Measurements from ENCODE around the gene SNRPA1.

The SNRPA1 gene

GRCh38 chr15:101256757-101257156, 38.3 kb downstream of the SNRPA1 start:
- DNase-seq = no peak

- DNase-seq = peak; percentile 79
Measured at GRCh38 chr15:101255615-101256241, 39.3 kb downstream of the SNRPA1 start.

- DNase-seq = no peak
Measured at GRCh38 chr15:101255051-101255395, 40.0 kb downstream of the SNRPA1 start.

GRCh38 chr15:101254157-101255050, 40.6 kb downstream of the SNRPA1 start:
- DNase-seq = no peak

GRCh38 chr15:101252836-101253235, 42.2 kb downstream of the SNRPA1 start:
- DNase-seq = no peak

GRCh38 chr15:101251830-101252820, 42.9 kb downstream of the SNRPA1 start, which contains the start of gene CHSY1:
Gene CHSY1, minus strand, starts transcription at chr15:101252048. Its CDS starts 592 bp downstream, at chr15:101251456.
- DNase-seq = peak; percentile 91

GRCh38 chr15:101250873-101251829, 43.9 kb downstream of the SNRPA1 start:
- peak; percentile 72 for DNase-seq

- no peak for DNase-seq
Measured at GRCh38 chr15:101250341-101250831, 44.7 kb downstream of the SNRPA1 start.

GRCh38 chr15:101248274-101248673, 46.8 kb downstream of the SNRPA1 start:
- DNase-seq = no peak

- DNase-seq = no peak
Measured at GRCh38 chr15:101246824-101247745, 48.0 kb downstream of the SNRPA1 start.

GRCh38 chr15:101246391-101246790, 48.7 kb downstream of the SNRPA1 start:
- no peak for DNase-seq

- DNase-seq = no peak
Measured at GRCh38 chr15:101244889-101245668, 50.0 kb downstream of the SNRPA1 start.

GRCh38 chr15:101244036-101244781, 50.8 kb downstream of the SNRPA1 start:
- no peak for DNase-seq

- DNase-seq = no peak
Measured at GRCh38 chr15:101243420-101243819, 51.6 kb downstream of the SNRPA1 start.

- no peak for DNase-seq
Measured at GRCh38 chr15:101242999-101243336, 52.1 kb downstream of the SNRPA1 start.

GRCh38 chr15:101242160-101242998, 52.7 kb downstream of the SNRPA1 start:
- DNase-seq = peak; percentile 15

GRCh38 chr15:101240358-101240757, 54.7 kb downstream of the SNRPA1 start:
- peak; percentile 20 for DNase-seq

GRCh38 chr15:101239724-101240136, 55.3 kb downstream of the SNRPA1 start:
- no peak for DNase-seq

All from islet precursor cell (in vitro differentiated cells).